H1 (cell line): ENCODE data around the gene MTIF2. TPM values are rescaled to one million over a fixed set of nuclear protein-coding genes. Genes with fewer than 3 reads are reported as not detected.

Experiments
- BACH1 ChIP-seq: IDR thresholded peaks from 2 replicates; pipeline ENCODE4 v1.6.1; 2012; ENCODE audit warnings: low read length, improper control_type of control experiment
- CBX8 ChIP-seq: fragments of 300-800, 300-1000 bp; sonication (generic); IDR thresholded peaks from 2 replicates; pipeline ENCODE4 v1.7.1; 2016; ENCODE audit warnings: low read depth, low read length, borderline replicate concordance
- CEBPB ChIP-seq: IDR thresholded peaks from 2 replicates; pipeline ENCODE4 v1.6.1; 2012; ENCODE audit warnings: low read depth, low read length
- CHD2 ChIP-seq: IDR thresholded peaks from 2 replicates; pipeline ENCODE4 v1.6.1; 2012; ENCODE audit warnings: low read length, improper control_type of control experiment
- CHD7 ChIP-seq: fragments of 300-600 bp; sonication (generic); IDR thresholded peaks from 2 replicates; pipeline ENCODE4 v1.7.1; 2012; ENCODE audit warnings: low read length, moderate library complexity, mild to moderate bottlenecking, inconsistent platforms; ENCODE audit not compliant: insufficient replicate concordance
- EZH2 ChIP-seq: fragments of 200-600 bp; sonication (generic); IDR thresholded peaks from 2 replicates; pipeline ENCODE4 v1.7.1; 2012; ENCODE audit warnings: low read depth, mild to moderate bottlenecking, moderate library complexity, low read length, inconsistent platforms; ENCODE audit not compliant: severe bottlenecking
- RXRA ChIP-seq: IDR thresholded peaks from 2 replicates; pipeline ENCODE4 v1.6.1; 2011; ENCODE audit warnings: low read depth, mild to moderate bottlenecking, low read length, moderate library complexity; ENCODE audit not compliant: insufficient read depth
- TAF7 ChIP-seq: optimal IDR thresholded peaks from 2 replicates; pipeline ENCODE3; 2011; ENCODE audit warnings: low read depth, mild to moderate bottlenecking, inconsistent platforms, low read length, moderate library complexity, borderline replicate concordance
- polyA plus RNA-seq, 7 experiments: library from polyadenylated mRNA; depleted of rRNA in 3 of 7; stranded (reverse) in 5 of 7; unstranded in 2 of 7; fragments of >200 nt in 5 of 7; fragments of 200-250 nt in 2 of 7; gene quantifications; 1 replicate in 5 of 7; 2 replicates in 1 of 7; 4 replicates in 1 of 7; pipeline versions ENCODE4 v1.2.1 to v1.2.3, GENCODE V29; 2011 to 2013; ENCODE audit warnings: missing spikeins in 2 of 7, mixed read lengths in 2 of 7
- total RNA-seq: library from RNA; stranded (reverse); fragmentation: NEBNext Ultra II Directional; extraction: Animal tissue kit (Norgen Biotek cat#: 25700); gene quantifications from 2 replicates; pipeline ENCODE4 v1.2.1, GENCODE V29; 2021

The MTIF2 gene
- total and polyA plus RNA-seq, 2 of the 8 experiments (the other 6 are each of a cell fraction or from before 2014, with no cell fraction given) = 11.0 to 36.0 TPM

- no peak for TF ChIP-seq CHD7
- TF ChIP-seq RXRA = no peak
- no peak for TF ChIP-seq TAF7
- TF ChIP-seq CBX8 = no peak
- TF ChIP-seq EZH2 = no peak
- TF ChIP-seq BACH1 = no peak
- no peak for TF ChIP-seq CEBPB
- no peak for TF ChIP-seq CHD2
Measured at GRCh38 chr2:55245411-55245810, 23.6 kb downstream of the MTIF2 start (continued).
